ENCODE results near the gene RASAL1.

Gene RASAL1

GRCh38 chr12:113162102-113163029, 26.8 kb upstream of the RASAL1 start:
- no peak for TF ChIP-seq REST (IDR thresholded peaks at IDR 0.05; ENCODE audit: insufficient read depth in 1 of 2, low read depth in 2 of 2, low read length in 2 of 2)
- TF ChIP-seq SIN3A (IDR thresholded peaks at IDR 0.05; ENCODE audit: borderline replicate concordance, insufficient read depth, low read length): no peak
- TF ChIP-seq TAF1 (IDR thresholded peaks at IDR 0.05; ENCODE audit: borderline replicate concordance, insufficient read depth, low read length): no peak
- TF ChIP-seq POLR2AphosphoS5 (IDR thresholded peaks at IDR 0.05; ENCODE audit: low read depth, low read length): no peak
- no peak for TF ChIP-seq FOXP2 (optimal IDR thresholded peaks at IDR 0.05; ENCODE audit: borderline replicate concordance, extremely low read depth, extremely low read length, insufficient read depth)

- TF ChIP-seq TAF1 (IDR thresholded peaks at IDR 0.05; ENCODE audit: borderline replicate concordance, insufficient read depth, low read length): no peak
- no peak for TF ChIP-seq POLR2AphosphoS5 (IDR thresholded peaks at IDR 0.05; ENCODE audit: low read depth, low read length)
- no peak for TF ChIP-seq SIN3A (IDR thresholded peaks at IDR 0.05; ENCODE audit: borderline replicate concordance, insufficient read depth, low read length)
- no peak for TF ChIP-seq FOXP2 (optimal IDR thresholded peaks at IDR 0.05; ENCODE audit: borderline replicate concordance, extremely low read depth, extremely low read length, insufficient read depth)
- no peak for TF ChIP-seq REST (IDR thresholded peaks at IDR 0.05; ENCODE audit: insufficient read depth in 1 of 2, low read depth in 2 of 2, low read length in 2 of 2)
Observed at GRCh38 chr12:113161415-113162016, 26.0 kb upstream of the RASAL1 start.

- TF ChIP-seq REST (IDR thresholded peaks at IDR 0.05; ENCODE audit: insufficient read depth in 1 of 2, low read depth in 2 of 2, low read length in 2 of 2) (no peak), SIN3A (IDR thresholded peaks at IDR 0.05; ENCODE audit: borderline replicate concordance, insufficient read depth, low read length) (no peak), TAF1 (IDR thresholded peaks at IDR 0.05; ENCODE audit: borderline replicate concordance, insufficient read depth, low read length) (no peak), POLR2AphosphoS5 (IDR thresholded peaks at IDR 0.05; ENCODE audit: low read depth, low read length) (no peak), FOXP2 (optimal IDR thresholded peaks at IDR 0.05; ENCODE audit: borderline replicate concordance, extremely low read depth, extremely low read length, insufficient read depth) (no peak)
Observed at GRCh38 chr12:113159937-113160336, 24.4 kb upstream of the RASAL1 start.

GRCh38 chr12:113158439-113159203, 23.1 kb upstream of the RASAL1 start:
- TF ChIP-seq FOXP2 (optimal IDR thresholded peaks at IDR 0.05; ENCODE audit: borderline replicate concordance, extremely low read depth, extremely low read length, insufficient read depth) (no peak), POLR2AphosphoS5 (IDR thresholded peaks at IDR 0.05; ENCODE audit: low read depth, low read length) (no peak), TAF1 (IDR thresholded peaks at IDR 0.05; ENCODE audit: borderline replicate concordance, insufficient read depth, low read length) (no peak), SIN3A (IDR thresholded peaks at IDR 0.05; ENCODE audit: borderline replicate concordance, insufficient read depth, low read length) (no peak), REST (IDR thresholded peaks at IDR 0.05; ENCODE audit: insufficient read depth in 1 of 2, low read depth in 2 of 2, low read length in 2 of 2) (no peak)

Measured in PFSK-1 (cell line).